ENCODE measurements around the gene FAXDC2.
A peak's percentile ranks its signal among the peaks of the same experiment; 100 is the strongest.

The FAXDC2 gene

DNA sequence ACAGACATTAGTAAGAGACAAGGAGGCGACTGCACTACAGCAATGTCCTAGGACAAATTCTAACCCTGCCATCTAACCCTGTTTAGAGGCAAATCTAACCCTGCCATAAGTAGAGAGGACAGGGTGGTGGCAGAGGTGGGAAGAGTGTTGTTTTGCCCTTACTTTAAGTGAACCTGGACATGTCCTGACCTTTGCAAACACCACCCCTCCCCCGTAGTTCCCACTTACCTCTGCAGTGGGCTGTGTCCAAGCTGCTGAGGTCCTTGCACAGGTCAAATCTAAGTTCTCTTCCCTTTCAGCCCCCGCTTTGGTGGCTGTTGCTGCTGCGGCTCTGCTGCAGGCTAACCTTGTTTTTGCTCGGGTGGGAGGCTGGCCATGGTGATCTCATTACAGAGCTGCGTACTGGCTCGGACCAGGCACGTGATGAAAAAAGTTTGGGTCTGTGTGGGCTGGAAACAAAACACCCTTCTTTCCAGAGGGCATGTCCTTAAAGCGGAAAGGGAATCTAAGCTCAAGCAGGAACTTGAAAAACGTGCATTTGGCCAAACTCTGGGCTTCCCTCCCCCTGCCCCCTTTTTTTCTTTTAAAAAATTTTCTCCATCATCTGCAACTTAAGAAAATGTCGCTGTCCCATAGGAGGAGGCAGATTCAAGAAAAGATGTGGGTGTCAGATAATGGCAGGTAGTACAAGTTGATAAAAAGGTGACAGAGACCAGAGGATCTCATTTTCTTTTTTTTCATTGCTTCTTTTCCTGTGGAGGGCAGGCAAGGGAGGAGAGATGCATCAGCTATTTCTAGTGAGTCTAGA lies at the start of gene FAXDC2:
Gene FAXDC2 (minus strand): TSS at position 349 of the 808 bp plus-strand sequence. CDS start 12,425 bp downstream, outside the sequence.
- DNase-seq: peak; percentile 58

DNA sequence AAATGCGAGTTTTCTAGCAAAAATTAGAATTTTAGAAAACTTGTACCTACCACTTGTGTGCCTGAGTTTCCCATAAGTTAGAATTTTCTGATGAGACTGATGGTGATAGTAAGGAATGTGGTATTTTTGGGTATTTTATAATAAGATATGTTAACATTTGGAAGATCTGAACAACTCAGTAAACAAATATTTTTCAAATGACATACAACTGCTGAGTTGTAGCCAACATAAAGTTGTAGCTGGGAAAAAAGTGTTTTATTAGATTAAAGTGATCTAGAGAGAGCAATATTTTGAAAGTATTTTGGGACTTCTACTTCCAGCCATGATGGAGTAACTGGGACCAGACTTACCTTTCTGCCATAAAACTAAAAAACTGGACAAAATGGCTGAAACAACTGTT lies 49.7 kb upstream of the FAXDC2 start:
- DNase-seq: no peak

- DNase-seq: no peak
Measured at GRCh38 chr5:154899151-154899816, 48.9 kb upstream of the FAXDC2 start.

DNA sequence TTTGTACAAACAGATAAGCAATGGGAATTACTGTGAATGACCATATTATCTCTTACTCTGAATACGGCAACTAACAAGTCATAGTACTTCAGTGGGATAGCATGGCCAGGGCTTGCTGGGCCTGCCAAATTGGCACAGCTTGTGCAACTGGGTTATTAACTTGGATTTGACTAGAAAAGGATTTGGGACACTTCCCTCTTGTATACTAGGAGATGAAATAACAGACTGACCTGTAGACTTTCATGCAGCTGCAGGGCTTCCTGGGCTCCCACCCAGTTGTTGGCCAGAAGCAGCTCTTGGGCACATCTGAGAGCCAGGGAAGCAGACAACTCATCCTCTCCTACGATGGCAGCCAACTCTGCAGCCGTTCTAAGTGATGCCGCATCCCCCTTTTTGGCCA lies 47.8 kb upstream of the FAXDC2 start:
- DNase-seq: no peak

DNA sequence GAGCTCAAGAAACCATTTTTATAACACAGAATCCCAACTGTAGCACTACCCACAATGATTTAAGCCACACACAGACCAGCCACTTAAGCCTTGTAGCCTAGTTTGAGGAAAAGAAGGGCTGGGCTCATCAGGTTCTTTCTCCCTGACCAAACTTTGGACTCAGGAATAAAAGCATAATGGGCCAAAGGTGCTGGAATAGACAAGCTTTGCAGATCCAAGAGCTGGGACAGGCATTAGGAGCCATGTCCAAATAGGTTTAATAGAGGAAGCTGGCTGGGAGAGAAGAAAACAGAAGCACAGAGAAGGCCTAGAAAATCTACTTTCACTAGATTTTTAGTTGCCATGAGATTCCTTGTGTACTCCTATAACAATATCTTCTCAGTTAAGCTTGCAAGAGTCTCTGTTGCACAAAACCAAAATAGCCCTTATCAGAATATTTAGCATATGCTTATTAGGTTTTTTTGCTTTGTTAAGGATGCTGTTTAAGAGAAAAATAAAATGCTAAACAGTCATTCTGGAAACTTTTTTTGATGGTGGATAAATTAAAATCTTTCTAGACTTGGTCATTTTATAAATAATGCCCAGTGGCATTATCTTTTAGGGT lies 46.3 kb upstream of the FAXDC2 start:
- DNase-seq: no peak

DNA sequence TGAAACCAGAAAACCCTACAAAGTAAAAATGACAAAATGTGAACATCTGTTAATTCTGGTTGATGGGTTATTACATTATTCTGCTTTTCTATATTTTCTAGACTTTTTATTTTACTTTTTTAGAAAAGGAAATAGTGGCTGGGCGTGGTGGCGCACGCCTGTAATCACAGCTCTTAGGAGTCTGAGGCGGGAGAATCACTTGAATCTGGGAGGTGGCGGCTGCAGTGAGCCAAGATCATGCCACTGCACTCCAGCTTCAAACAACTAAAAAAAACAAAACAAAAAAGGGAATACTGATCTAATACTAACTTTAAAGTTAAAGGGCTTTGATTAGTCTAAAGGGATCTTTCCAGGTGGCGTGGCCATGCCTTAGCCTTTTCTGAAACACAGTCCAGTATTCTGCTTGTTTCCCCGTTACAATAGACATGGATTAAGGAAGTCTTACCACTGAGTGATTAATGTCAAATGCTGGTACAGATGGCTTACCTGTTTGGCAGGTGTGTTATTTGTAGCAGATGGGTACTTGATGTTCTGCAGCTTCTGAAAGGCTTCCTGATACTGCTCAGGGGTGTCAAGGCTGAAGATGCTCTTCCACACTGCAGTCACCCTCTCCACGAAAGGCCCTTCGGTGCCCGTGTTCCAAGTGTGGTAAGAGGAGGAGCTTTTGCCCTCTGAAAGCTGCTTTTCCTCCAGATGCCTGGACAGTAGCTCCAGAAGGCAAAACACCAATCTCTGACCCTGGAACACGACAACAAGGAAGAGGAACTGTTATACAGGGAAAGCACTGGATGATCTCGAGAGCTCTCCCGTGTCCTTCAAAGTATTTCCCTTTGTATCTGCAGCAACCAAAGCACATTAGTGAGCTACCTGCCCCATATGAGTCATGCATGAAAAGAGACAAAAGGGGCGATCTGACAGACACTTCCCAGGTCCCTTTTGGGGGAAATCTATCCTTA lies 45.5 kb upstream of the FAXDC2 start:
- no peak for DNase-seq

DNA sequence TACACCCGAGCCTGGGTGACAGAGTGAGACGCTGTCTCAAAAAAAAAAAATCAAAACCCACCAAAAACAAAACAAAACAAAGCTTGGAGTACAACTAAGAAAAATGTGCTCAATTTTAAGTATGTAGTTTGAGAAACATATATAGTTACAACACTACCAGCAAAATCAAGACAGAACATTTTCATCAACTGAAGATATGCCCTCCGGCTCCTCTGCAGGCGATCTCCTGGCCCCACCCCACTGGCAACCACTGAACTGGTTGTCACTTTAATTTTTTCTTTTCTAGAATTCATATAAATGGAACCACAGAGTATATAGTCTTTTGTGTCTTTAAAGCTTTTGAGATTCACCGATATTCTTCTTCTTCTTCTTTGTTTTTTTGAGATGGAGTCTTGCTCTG lies 43.0 kb upstream of the FAXDC2 start:
- DNase-seq: no peak

GRCh38 chr5:154892369-154892771 lies 42.0 kb upstream of the FAXDC2 start:
- no peak for DNase-seq

DNA sequence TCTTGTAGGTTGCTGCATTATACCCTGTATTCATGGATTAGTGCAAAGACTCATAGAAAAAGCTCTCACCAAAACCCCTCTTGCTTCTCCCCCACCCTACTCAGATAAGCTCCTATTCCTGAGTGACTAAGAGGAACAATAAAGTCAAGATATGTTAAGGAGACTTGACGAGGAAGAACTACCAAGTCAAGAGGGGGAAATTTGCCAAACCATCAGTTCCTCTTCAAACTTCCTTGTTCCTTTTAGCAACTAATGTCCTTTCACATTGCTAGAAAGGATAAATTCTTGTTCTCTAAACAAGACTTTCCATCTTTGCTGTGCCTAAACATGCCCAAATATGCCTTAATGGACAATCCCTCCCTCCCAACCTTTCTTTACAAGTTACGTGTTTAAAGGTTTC lies 35.0 kb upstream of the FAXDC2 start:
- no peak for DNase-seq

GRCh38 chr5:154884424-154884823 lies 34.0 kb upstream of the FAXDC2 start:
- DNase-seq: no peak

DNA sequence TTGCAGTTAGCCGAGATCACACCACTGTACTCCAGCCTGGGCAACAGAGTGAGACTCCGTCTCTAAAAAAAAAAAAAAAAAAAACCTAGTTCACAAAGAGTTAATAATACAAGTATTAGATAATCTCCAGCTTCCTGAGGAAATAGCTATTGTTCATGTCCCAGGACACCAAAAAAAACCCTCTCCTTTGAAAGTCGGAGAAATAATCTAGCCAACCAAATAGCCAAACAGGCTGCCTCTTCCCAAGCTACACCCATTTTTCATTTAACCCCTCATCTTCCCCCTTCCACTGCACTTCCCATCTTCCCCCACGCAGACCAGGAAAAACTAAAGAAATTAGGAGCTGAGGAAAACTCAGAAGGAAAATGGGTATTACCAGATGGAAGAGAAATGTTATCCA lies 31.6 kb upstream of the FAXDC2 start:
- DNase-seq: no peak

DNA sequence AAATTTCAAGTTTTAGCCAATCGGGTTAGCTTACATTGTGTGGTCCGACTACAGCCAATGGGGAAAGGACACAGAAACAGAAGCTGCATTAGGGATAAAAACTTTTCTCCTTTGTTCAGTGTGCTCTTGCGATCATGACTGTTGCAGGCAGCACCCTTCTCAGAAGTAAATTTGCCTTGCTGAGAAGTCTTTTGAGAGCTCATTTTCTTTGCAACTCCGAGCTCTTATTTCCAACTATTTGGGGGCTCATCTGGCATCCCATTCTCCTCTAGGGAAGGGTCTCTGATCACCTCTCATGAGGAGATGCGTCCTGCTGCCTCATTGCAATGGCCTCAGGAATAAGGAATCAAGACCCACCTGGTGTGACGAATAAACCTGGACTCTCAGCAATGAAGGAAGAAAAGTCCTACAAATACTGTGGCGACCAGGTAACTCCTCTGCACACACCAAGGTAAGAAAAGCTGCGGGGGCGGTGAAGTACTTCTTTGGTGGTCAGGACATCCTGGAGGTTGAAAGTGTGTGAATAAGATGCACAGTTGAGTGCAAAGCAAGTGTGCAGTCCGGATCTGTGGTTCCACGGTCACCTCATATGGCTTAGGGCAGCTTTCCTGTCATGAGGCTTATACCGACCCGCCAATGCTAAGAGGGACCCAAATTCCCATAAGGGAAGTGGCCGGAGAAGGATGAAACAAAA lies 28.4 kb upstream of the FAXDC2 start:
- DNase-seq: no peak

DNA sequence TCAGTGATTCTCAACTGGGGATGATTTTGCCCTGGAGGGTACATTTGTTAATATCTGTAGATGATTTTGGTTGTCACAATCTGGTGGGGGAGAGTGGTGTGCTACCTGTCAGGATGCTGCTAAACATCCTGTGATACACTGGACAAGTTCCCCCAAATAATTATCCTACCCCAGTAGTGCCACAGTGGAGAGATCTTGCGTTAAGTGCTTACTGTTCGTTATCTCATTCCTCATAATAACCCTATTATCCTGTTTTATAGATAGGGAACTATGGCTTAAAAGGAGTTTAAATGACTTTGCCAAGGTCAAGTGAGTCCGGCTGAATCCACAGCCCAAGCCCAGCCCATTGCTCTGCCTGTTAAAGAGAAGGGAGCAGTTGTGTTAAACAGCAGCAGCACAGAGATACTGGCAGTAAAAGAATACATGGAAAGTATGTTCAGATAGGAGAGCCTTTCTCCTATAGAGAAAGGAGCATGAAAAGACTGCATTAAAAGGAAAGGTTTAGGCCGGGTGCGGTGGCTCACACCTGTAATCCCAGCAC lies 23.5 kb upstream of the FAXDC2 start:
- DNase-seq: no peak

GRCh38 chr5:154871734-154872133 lies 21.3 kb upstream of the FAXDC2 start:
- DNase-seq: no peak

- peak; percentile 44 for DNase-seq
Measured at GRCh38 chr5:154868702-154869101, 18.3 kb upstream of the FAXDC2 start.

GRCh38 chr5:154866841-154867240 lies 16.4 kb upstream of the FAXDC2 start:
- DNase-seq: no peak

DNA sequence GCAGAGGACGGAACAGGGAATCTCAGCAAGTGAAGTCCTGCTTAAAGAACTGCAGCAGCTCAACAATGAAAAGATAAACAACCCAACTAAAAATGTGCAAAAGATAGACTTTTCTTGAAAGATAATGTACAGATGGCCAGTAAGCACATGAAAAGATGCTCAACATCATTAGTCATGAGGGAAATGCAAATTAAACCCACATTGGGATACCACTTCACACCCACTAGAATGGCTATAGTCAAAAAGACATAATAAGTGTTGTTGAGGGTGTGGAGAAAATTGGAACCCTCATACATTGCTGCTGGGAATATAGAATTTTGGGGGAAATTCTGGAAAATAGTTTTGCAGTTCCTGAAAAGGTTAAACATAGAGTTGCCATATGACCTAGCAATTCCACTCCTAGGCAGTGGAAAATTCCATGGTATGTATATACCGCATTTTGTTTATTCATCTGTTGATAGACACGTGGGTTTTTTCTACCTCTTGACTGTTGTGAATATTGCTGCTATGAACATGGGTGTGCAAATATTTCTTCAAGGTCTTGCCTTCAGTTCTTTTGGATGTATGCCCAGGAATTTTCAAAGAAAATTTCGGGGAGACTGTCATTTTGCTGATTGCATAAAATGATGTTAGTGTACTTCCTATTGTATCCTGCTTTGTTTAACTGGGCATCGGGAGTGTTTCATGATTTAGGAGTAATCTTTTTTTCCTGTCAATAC lies 15.2 kb upstream of the FAXDC2 start:
- no peak for DNase-seq

DNA sequence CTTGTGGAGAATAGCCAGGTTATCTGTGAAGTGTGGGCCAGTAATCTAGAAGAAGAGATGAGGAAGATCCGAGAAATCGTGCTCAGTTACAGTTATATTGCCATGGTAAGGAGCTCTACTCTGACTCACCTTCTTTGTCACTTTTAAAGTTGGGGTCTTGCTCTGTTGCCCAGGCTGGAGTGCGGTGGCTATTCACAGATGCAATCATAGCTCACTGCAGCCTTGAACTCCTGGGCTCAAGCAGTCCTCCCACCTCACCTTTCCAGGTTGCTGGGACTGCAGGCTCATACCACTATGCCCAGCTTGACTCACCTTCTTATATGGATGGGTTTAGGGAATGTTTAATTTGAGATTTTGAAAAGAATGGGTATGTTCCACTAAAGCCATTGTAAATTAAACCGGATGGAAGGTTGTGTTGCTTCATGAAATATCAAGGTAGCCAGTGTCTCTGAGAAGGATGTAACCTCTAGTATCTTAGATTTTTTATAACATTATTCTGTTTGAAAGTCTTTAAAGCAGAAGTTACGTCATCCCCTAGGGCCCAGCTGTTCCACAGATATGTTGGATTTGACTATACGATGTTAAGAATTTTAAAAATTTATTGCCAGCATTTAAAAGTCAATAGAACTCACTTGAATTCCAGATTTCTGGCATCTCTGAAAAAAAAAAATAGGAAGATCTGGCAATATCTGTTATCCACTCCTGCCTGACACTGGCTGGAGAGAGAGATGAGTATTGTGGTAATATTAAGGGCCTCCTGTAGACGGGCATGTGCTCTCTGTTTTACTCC lies 13.1 kb upstream of the FAXDC2 start:
- DNase-seq: no peak

GRCh38 chr5:154862766-154863165 lies 12.4 kb upstream of the FAXDC2 start:
- DNase-seq: no peak

- no peak for DNase-seq
Measured at GRCh38 chr5:154861946-154862345, 11.5 kb upstream of the FAXDC2 start.
